ENCODE results near the gene TPT1.

DNA sequence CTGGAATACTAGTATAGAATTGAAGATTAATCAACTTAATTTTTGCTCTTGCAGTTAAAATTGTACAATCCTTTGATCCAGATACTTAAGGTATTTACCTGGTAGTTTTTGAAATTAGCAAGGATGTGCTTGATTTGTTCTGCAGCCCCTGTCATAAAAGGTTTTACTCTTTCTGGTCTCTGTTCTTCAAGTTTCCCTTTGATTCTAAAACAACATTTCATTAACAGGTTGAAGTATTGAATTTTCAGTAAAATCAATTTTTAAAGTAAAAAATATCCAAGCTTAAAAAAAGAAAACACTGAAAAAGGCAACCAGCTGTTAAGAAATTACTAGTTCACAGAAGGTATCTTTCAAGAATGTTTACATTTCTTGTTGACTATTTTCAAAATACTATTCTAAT is 1.6 kb downstream of the TPT1 start:
- TF ChIP-seq, protein P1, sequence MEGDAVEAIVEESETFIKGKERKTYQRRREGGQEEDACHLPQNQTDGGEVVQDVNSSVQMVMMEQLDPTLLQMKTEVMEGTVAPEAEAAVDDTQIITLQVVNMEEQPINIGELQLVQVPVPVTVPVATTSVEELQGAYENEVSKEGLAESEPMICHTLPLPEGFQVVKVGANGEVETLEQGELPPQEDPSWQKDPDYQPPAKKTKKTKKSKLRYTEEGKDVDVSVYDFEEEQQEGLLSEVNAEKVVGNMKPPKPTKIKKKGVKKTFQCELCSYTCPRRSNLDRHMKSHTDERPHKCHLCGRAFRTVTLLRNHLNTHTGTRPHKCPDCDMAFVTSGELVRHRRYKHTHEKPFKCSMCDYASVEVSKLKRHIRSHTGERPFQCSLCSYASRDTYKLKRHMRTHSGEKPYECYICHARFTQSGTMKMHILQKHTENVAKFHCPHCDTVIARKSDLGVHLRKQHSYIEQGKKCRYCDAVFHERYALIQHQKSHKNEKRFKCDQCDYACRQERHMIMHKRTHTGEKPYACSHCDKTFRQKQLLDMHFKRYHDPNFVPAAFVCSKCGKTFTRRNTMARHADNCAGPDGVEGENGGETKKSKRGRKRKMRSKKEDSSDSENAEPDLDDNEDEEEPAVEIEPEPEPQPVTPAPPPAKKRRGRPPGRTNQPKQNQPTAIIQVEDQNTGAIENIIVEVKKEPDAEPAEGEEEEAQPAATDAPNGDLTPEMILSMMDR (IDR thresholded peaks at IDR 0.05; ENCODE audit: insufficient read depth, low read length, poor library complexity, severe bottlenecking): no peak
- no peak for TF ChIP-seq EZH2phosphoT487 (conservative IDR thresholded peaks at IDR 0.05; ENCODE audit: low read length)
